GM12878 (cell line): ENCODE measurements around the gene HS3ST5. TPM values are rescaled to one million over a fixed set of nuclear protein-coding genes. Genes with fewer than 3 reads are reported as not detected.

Experiments used
- ATAC-seq: fragments of 200-7000 bp; cut with Tn5 transposase; 3 replicates; pipeline ENCODE4 v1.9.1; 2020; ENCODE audit warnings: mild to moderate bottlenecking, moderate library complexity
- BruUV-seq: library from RNA; stranded (reverse); fragments of 400-500 nt; replicated peaks from 2 replicates; lab custom pipeline; 2021; lab: Mats Ljungman, UMichigan
- CTCF ChIA-PET: fragments of 300-600 bp; sonication (Branson Sonifier 250); formaldehyde crosslinking; extraction: SDS; loops from one replicate; lab custom pipeline; 2021; ENCODE audit warnings: inconsistent platforms; lab: Yijun Ruan, JAX
- POLR2A ChIA-PET: fragments of 350-600 bp; formaldehyde crosslinking; extraction: SDS; loops from one replicate; lab custom pipeline; 2021; ENCODE audit warnings: inconsistent platforms; lab: Charles Lee
- RAD21 ChIA-PET: fragments of 300-600 bp; sonication (Branson Sonifier 250); formaldehyde crosslinking; loops from one replicate; lab custom pipeline; 2023; ENCODE audit warnings: antibody characterized with exemption; ENCODE audit not compliant: unreplicated experiment; lab: Charles Lee
- SMC1A ChIA-PET: fragments of 300-600 bp; sonication (Branson Sonifier 250); formaldehyde crosslinking; loops from one replicate; lab custom pipeline; 2023; ENCODE audit not compliant: unreplicated experiment, uncharacterized antibody; lab: Charles Lee
- DNase-seq: peaks from one replicate; pipeline ENCODE4 v3.0.0-alpha.2; 2011; ENCODE audit warnings: low read depth, low spot score
- FAIRE-seq: peaks from 3 replicates; lab custom pipeline; 2011; peaks lifted over from hg19 to GRCh38; lab: Jason Lieb, UNC
- H2AFZ ChIP-seq: 2 replicates; pipeline ENCODE4 v1.6.0; 2011; ENCODE audit warnings: low read depth, low read length, control low read depth; ENCODE audit not compliant: control insufficient read depth
- H3K27ac ChIP-seq: 2 replicates; pipeline ENCODE4 v1.5.1; 2011; ENCODE audit warnings: control low read depth; ENCODE audit not compliant: control insufficient read depth, insufficient read depth
- H3K27me3 ChIP-seq, 2 experiments: replicated peaks in 1 of 2; 2 replicates each; pipeline versions ENCODE4 v1.6.0 to v1.6.1; 2011; ENCODE audit warnings: low read length in 1 of 2; ENCODE audit not compliant: control insufficient read depth in 2 of 2, insufficient read depth in 2 of 2
- H3K36me3 ChIP-seq, 2 experiments: 2 replicates each; pipeline ENCODE4 v1.5.1; 2011; ENCODE audit warnings: low read length in 1 of 2; ENCODE audit not compliant: control insufficient read depth in 2 of 2, insufficient read depth in 2 of 2
- H3K4me1 ChIP-seq: 2 replicates; pipeline ENCODE4 v1.6.1; 2011; ENCODE audit warnings: mild to moderate bottlenecking, low read length, moderate library complexity, mixed read lengths; ENCODE audit not compliant: control insufficient read depth, insufficient read depth
- H3K4me2 ChIP-seq: 2 replicates; pipeline ENCODE4 v1.6.0; 2011; ENCODE audit warnings: control low read depth; ENCODE audit not compliant: control insufficient read depth, insufficient read depth
- H3K4me3 ChIP-seq: fragments of 200-600 bp; sonication (generic); 2 replicates; pipeline ENCODE4 v1.5.1; 2016
- H3K79me2 ChIP-seq: 2 replicates; pipeline ENCODE4 v1.6.0; 2011; ENCODE audit warnings: low read length; ENCODE audit not compliant: control insufficient read depth, insufficient read depth
- H3K9ac ChIP-seq: 2 replicates; pipeline ENCODE4 v1.8.0; 2011; ENCODE audit warnings: low read length, control low read depth, mixed read lengths; ENCODE audit not compliant: control insufficient read depth, insufficient read depth
- H3K9me3 ChIP-seq: replicated peaks from 3 replicates; pipeline ENCODE4 v1.5.1; 2011; ENCODE audit warnings: mild to moderate bottlenecking, low read length; ENCODE audit not compliant: control insufficient read depth, insufficient read depth
- H4K20me1 ChIP-seq: 2 replicates; pipeline ENCODE4 v1.6.0; 2011; ENCODE audit not compliant: control insufficient read depth, insufficient read depth
- CHD2 ChIP-seq: IDR thresholded peaks from 2 replicates; pipeline ENCODE4 v1.6.1; 2011; ENCODE audit warnings: low read depth, low read length, improper control_type of control experiment, borderline replicate concordance
- CHD4 ChIP-seq: fragments of 200-600 bp; sonication (generic); IDR thresholded peaks from 2 replicates; pipeline ENCODE4 v1.6.1; 2016; ENCODE audit warnings: mild to moderate bottlenecking
- EED ChIP-seq: sonication (generic); IDR thresholded peaks from 2 replicates; pipeline ENCODE4 v1.6.1; 2016; ENCODE audit warnings: antibody characterized with exemption, low read depth
- FOXK2 ChIP-seq: fragments of 450-650 bp; IDR thresholded peaks from 2 replicates; pipeline ENCODE4 v1.6.1; 2017; ENCODE audit warnings: mild to moderate bottlenecking, moderate library complexity
- GATAD2B ChIP-seq: fragments of 450-650 bp; conservative IDR thresholded peaks from 2 replicates; pipeline ENCODE4 v1.6.1; 2017; ENCODE audit warnings: low read depth, mild to moderate bottlenecking, moderate library complexity
- HDAC2 ChIP-seq: fragments of 200-600 bp; sonication (generic); IDR thresholded peaks from 2 replicates; pipeline ENCODE4 v1.6.1; 2017
- HDGF ChIP-seq: fragments of 450-650 bp; IDR thresholded peaks from 2 replicates; pipeline ENCODE4 v1.6.1; 2016; ENCODE audit warnings: antibody characterized with exemption
- IKZF2 ChIP-seq, 2 experiments: fragments of 450-650 bp; IDR thresholded peaks; 2 replicates each; pipeline ENCODE4 v1.6.1; 2017; ENCODE audit warnings: mild to moderate bottlenecking in 2 of 2, moderate library complexity in 2 of 2
- RAD51 ChIP-seq: fragments of 450-650 bp; IDR thresholded peaks from 2 replicates; pipeline ENCODE4 v1.6.1; 2016; ENCODE audit warnings: moderate library complexity, mild to moderate bottlenecking, inconsistent platforms
- RFX5 ChIP-seq: IDR thresholded peaks from 2 replicates; pipeline ENCODE4 v1.6.1; 2011; ENCODE audit warnings: low read depth, low read length, improper control_type of control experiment
- SIN3A ChIP-seq: IDR thresholded peaks from 2 replicates; pipeline ENCODE4 v1.6.1; 2012; ENCODE audit warnings: low read depth, low read length, improper control_type of control experiment
- SMARCA5 ChIP-seq: fragments of 450-650 bp; IDR thresholded peaks from 2 replicates; pipeline ENCODE4 v1.6.1; 2017; ENCODE audit warnings: mild to moderate bottlenecking
- SREBF1 ChIP-seq: IDR thresholded peaks from 2 replicates; pipeline ENCODE4 v1.6.1; 2012; ENCODE audit warnings: mild to moderate bottlenecking, low read length
- STAT3 ChIP-seq: IDR thresholded peaks from 2 replicates; pipeline ENCODE4 v1.6.1; 2011; ENCODE audit warnings: low read depth, low read length, improper control_type of control experiment
- SUPT20H ChIP-seq: IDR thresholded peaks from 2 replicates; pipeline ENCODE4 v1.6.1; 2011; ENCODE audit warnings: low read depth, mild to moderate bottlenecking, low read length, moderate library complexity, borderline replicate concordance; ENCODE audit not compliant: control insufficient read depth
- TBL1XR1 ChIP-seq: IDR thresholded peaks from 2 replicates; pipeline ENCODE4 v1.6.1; 2012; ENCODE audit warnings: low read depth, low read length, improper control_type of control experiment
- TCF7 ChIP-seq: IDR thresholded peaks from 2 replicates; pipeline ENCODE4 v1.6.1; 2014; ENCODE audit warnings: antibody characterized with exemption, borderline replicate concordance
- WGBS: methylation state at CpG from one replicate; pipeline ENCODE4 v1.1.6; 2016; ENCODE audit warnings: low lambda C conversion rate; ENCODE audit not compliant: insufficient replicate concordance, insufficient coverage; ENCODE audit errors: missing lambda C conversion rate; 5-methylcytosine and 5-hydroxymethylcytosine counted together
- in situ Hi-C: fragments of 300-500 bp; cut with MboI; formaldehyde crosslinking; loops from 9 replicates; pipeline ENCODE4 v1.14.3; 2018; ENCODE audit warnings: mixed read lengths
- intact Hi-C: fragments of 100-400 bp; cut with micrococcal nuclease; formaldehyde crosslinking; loops from one replicate; pipeline ENCODE4 v1.14.2; 2022; ENCODE audit not compliant: unreplicated experiment
- polyA plus RNA-seq, 11 experiments: library from polyadenylated mRNA; depleted of rRNA in 4 of 11; unstranded in 6 of 11; stranded (reverse) in 5 of 11; fragments of >200 nt; fragmentation: Nextera tagmentation in 4 of 11; fragmentation: Illumina TruSeq in 1 of 11; extraction: Ambion mirVana in 4 of 11; extraction: Trizol in 1 of 11; gene quantifications; 1 replicate in 1 of 11; 2 replicates in 10 of 11; pipeline versions ENCODE4 v1.2.1 to v1.2.3, GENCODE V29; 2011 to 2016; ENCODE audit warnings: inconsistent platforms in 2 of 11, missing spikeins in 2 of 11, low read depth in 1 of 11
- total RNA-seq, 4 experiments: library from RNA; depleted of rRNA in 3 of 4; stranded (reverse); fragments of >200 nt in 3 of 4; fragmentation: Illumina TruSeq in 1 of 4; extraction: Trizol in 1 of 4; gene quantifications; 2 replicates each; pipeline versions ENCODE4 v1.2.1 to v1.2.3, GENCODE V29; 2013 to 2021
- TF ChIP-seq, protein P1 (sequence below): fragments of 450-650 bp; IDR thresholded peaks from 2 replicates; pipeline ENCODE4 v1.6.1; 2017; ENCODE audit warnings: antibody characterized with exemption, mild to moderate bottlenecking, moderate library complexity
- TF ChIP-seq, protein P2 (sequence below): IDR thresholded peaks from 2 replicates; pipeline ENCODE4 v1.6.1; 2012; ENCODE audit warnings: low read depth, low read length, improper control_type of control experiment

Gene HS3ST5
- total and polyA plus RNA-seq, 10 of the 15 experiments (the other 5 are each of a cell fraction or from before 2014, with no cell fraction given): 0.04 TPM; not detected in 9

DNA sequence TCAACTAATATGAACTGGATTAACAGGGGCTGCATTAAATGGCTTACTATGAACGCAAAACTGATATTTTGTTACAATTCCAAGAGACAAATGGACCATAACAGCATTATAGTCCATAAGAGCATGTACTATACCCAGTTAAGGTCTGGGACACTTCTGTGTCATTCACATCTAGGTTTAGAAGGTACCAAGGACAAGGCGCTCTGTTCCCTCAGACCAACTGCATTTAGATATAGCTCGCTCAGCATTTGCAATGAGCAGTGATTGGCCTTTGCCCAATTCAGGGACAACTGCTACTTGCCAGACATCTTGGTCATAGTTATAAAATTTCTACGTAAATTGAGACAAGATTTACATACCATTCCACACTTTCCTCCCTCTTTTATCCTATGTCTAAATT is 132.4 kb downstream of the HS3ST5 start (continued):
- TF ChIP-seq TCF7: no peak

DNA sequence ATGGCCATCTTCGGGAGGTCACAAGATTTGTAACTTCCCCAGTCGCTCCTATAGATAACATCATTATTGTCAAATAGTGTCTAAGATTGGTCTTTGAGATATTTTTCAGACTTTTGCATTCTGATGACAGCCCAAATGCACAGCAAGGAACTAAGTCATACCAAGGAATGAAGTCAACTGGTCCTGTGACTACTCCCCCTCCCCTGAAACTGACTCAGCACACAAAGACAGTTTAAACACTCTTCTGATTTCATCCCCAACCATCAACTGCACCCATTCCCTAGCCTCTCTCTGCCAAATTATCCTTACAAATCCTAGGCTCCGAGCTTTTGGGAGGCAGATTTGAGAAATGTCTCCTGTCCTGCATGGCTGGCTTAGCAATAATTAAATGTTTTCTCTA is 139.4 kb downstream of the HS3ST5 start:
- H3K4me2 ChIP-seq: no peak overlapping the region
- intact Hi-C loops (no loop called here), in situ Hi-C loops (no loop called here)
- ATAC-seq (no peak), DNase-seq (no peak), FAIRE-seq (no peak)
- H4K20me1 ChIP-seq: no peaks in the 10 kb centered on the region
- BruUV-seq: no TSS peak
- H3K4me3 ChIP-seq: no peak overlapping the region
- CTCF ChIA-PET: no interaction called here
- TF ChIP-seq STAT3 (no peak), SMARCA5 (no peak), SREBF1 (no peak), CHD4 (no peak), HDAC2 (no peak), SUPT20H (no peak), IKZF2 (IDR thresholded peaks at IDR 0.05) (no peak), GATAD2B (no peak), RAD51 (no peak), RFX5 (no peak), EED (no peak), HDGF (no peak), SIN3A (no peak), FOXK2 (no peak), CHD2 (no peak), TBL1XR1 (no peak)
- TF ChIP-seq, protein P1, sequence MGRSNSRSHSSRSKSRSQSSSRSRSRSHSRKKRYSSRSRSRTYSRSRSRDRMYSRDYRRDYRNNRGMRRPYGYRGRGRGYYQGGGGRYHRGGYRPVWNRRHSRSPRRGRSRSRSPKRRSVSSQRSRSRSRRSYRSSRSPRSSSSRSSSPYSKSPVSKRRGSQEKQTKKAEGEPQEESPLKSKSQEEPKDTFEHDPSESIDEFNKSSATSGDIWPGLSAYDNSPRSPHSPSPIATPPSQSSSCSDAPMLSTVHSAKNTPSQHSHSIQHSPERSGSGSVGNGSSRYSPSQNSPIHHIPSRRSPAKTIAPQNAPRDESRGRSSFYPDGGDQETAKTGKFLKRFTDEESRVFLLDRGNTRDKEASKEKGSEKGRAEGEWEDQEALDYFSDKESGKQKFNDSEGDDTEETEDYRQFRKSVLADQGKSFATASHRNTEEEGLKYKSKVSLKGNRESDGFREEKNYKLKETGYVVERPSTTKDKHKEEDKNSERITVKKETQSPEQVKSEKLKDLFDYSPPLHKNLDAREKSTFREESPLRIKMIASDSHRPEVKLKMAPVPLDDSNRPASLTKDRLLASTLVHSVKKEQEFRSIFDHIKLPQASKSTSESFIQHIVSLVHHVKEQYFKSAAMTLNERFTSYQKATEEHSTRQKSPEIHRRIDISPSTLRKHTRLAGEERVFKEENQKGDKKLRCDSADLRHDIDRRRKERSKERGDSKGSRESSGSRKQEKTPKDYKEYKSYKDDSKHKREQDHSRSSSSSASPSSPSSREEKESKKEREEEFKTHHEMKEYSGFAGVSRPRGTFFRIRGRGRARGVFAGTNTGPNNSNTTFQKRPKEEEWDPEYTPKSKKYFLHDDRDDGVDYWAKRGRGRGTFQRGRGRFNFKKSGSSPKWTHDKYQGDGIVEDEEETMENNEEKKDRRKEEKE: no peak
- TF ChIP-seq, protein P2, sequence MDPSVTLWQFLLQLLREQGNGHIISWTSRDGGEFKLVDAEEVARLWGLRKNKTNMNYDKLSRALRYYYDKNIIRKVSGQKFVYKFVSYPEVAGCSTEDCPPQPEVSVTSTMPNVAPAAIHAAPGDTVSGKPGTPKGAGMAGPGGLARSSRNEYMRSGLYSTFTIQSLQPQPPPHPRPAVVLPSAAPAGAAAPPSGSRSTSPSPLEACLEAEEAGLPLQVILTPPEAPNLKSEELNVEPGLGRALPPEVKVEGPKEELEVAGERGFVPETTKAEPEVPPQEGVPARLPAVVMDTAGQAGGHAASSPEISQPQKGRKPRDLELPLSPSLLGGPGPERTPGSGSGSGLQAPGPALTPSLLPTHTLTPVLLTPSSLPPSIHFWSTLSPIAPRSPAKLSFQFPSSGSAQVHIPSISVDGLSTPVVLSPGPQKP: no peak
- no peaks in the 10 kb centered on the region for H3K9me3 ChIP-seq
- POLR2A ChIA-PET: no interaction called here
- no peaks in the 10 kb centered on the region for H3K36me3 ChIP-seq
- SMC1A ChIA-PET: no interaction called here
- H2AFZ ChIP-seq: no peak overlapping the region
- H3K79me2 ChIP-seq: no peaks in the 10 kb centered on the region
- no peak overlapping the region for H3K9ac ChIP-seq
- WGBS: 15% methylated on average over 3 of the region's 3 CpGs
- H3K27ac ChIP-seq: no peak overlapping the region
- H3K27me3 ChIP-seq: no peaks in the 10 kb centered on the region
- no peaks in the 10 kb centered on the region for H3K4me1 ChIP-seq
- RAD21 ChIA-PET: no interaction called here
